DOHH2 (cell line): ENCODE measurements around the gene STAT1.
A peak's percentile ranks its signal among the peaks of the same experiment; 100 is the strongest.

Source experiments
- H3F3A ChIP-seq: fragments of 200-600 bp; sonication (generic), shearing (Covaris generic); 2 replicates; pipeline ENCODE4 v1.6.0; 2016; ENCODE audit warnings: antibody characterized with exemption, mild to moderate bottlenecking; ENCODE audit not compliant: control insufficient read depth, insufficient read depth
- H3K27ac ChIP-seq: fragments of 200-600 bp; sonication (generic); 2 replicates; pipeline ENCODE4 v1.5.1; 2014; ENCODE audit warnings: low read depth, mild to moderate bottlenecking, low read length, moderate library complexity
- H3K27me3 ChIP-seq: fragments of 200-600 bp; sonication (generic); 2 replicates; pipeline ENCODE4 v1.6.1; 2014; ENCODE audit warnings: mild to moderate bottlenecking, low read length, mixed read lengths; ENCODE audit not compliant: control insufficient read depth
- H3K36me3 ChIP-seq: fragments of 200-600 bp; sonication (generic); 2 replicates; pipeline ENCODE4 v1.6.1; 2014; ENCODE audit warnings: mild to moderate bottlenecking, low read length, moderate library complexity, mixed read lengths; ENCODE audit not compliant: control insufficient read depth
- H3K4me1 ChIP-seq: fragments of 200-600 bp; sonication (generic); 2 replicates; pipeline ENCODE4 v1.6.1; 2014; ENCODE audit warnings: mild to moderate bottlenecking, low read length, mixed read lengths; ENCODE audit not compliant: control insufficient read depth
- H3K4me2 ChIP-seq: fragments of 200-600 bp; sonication (generic); 2 replicates; pipeline ENCODE4 v1.6.0; 2014; ENCODE audit warnings: mild to moderate bottlenecking, low read length, moderate library complexity
- H3K4me3 ChIP-seq: fragments of 200-600 bp; sonication (generic); 2 replicates; pipeline ENCODE4 v1.5.1; 2014; ENCODE audit warnings: mild to moderate bottlenecking, low read length, mixed read lengths
- H3K79me2 ChIP-seq: fragments of 200-600 bp; sonication (generic); 2 replicates; pipeline ENCODE4 v1.6.1; 2014; ENCODE audit warnings: mild to moderate bottlenecking, low read length, mixed read lengths; ENCODE audit not compliant: control insufficient read depth
- H3K9me2 ChIP-seq: fragments of 200-600 bp; sonication (generic); replicated peaks from 2 replicates; pipeline ENCODE4 v1.6.1; 2014; ENCODE audit warnings: mild to moderate bottlenecking, low read length, mixed read lengths; ENCODE audit not compliant: control insufficient read depth
- H3K9me3 ChIP-seq: fragments of 200-600 bp; sonication (generic); 2 replicates; pipeline ENCODE4 v1.6.1; 2014; ENCODE audit warnings: antibody characterized with exemption, low read length, mixed read lengths; ENCODE audit not compliant: control insufficient read depth, insufficient read depth
- H4K20me1 ChIP-seq: fragments of 200-600 bp; sonication (generic); 2 replicates; pipeline ENCODE4 v1.6.0; 2014; ENCODE audit warnings: low read depth, mild to moderate bottlenecking, antibody characterized with exemption, low read length, moderate library complexity; ENCODE audit not compliant: control insufficient read depth, insufficient read depth
- CTCF ChIP-seq: fragments of 200-600 bp; sonication (generic); IDR thresholded peaks from one replicate; pipeline ENCODE4 v1.5.1; 2014; ENCODE audit warnings: antibody characterized with exemption, mild to moderate bottlenecking, low read depth, low read length; ENCODE audit not compliant: poor library complexity, severe bottlenecking
- EZH2phosphoT487 ChIP-seq: fragments of 200-600 bp; sonication (generic); IDR thresholded peaks from 2 replicates; pipeline ENCODE4 v1.6.1; 2017; ENCODE audit warnings: borderline replicate concordance, mild to moderate bottlenecking, antibody characterized with exemption, low read length, moderate library complexity, mixed read lengths

The STAT1 gene

GRCh38 chr2:191020221-191020741 is 6.3 kb upstream of the STAT1 start:
- TF ChIP-seq EZH2phosphoT487 (no peak), CTCF (no peak)
- H4K20me1 ChIP-seq: no peaks in the 10 kb centered on the region
- H3F3A ChIP-seq: no peaks in the 10 kb centered on the region
- no peaks in the 10 kb centered on the region for H3K79me2 ChIP-seq
- H3K9me3 ChIP-seq: peaks cover 1% of the 10 kb centered on the region; the same call in 1 of the 2 replicates
- no peaks in the 10 kb centered on the region for H3K9me2 ChIP-seq
- H3K4me1 ChIP-seq: peaks cover 10% of the 10 kb centered on the region
- peak overlapping the region; percentile 74 for H3K4me3 ChIP-seq
- peak overlapping the region; percentile 71 for H3K4me2 ChIP-seq
- H3K27ac ChIP-seq: no peak overlapping the region
- no peaks in the 10 kb centered on the region for H3K36me3 ChIP-seq
- peaks cover 1% of the 10 kb centered on the region; the same call in 1 of the 2 replicates for H3K27me3 ChIP-seq

GRCh38 chr2:191019376-191019775 is 5.4 kb upstream of the STAT1 start:
- no peaks in the 10 kb centered on the region for H3K79me2 ChIP-seq
- no peaks in the 10 kb centered on the region for H4K20me1 ChIP-seq
- H3K4me3 ChIP-seq: peak overlapping the region; percentile 74; the same call in 1 of the 2 replicates
- peaks cover 10% of the 10 kb centered on the region for H3K9me3 ChIP-seq
- H3F3A ChIP-seq: no peaks in the 10 kb centered on the region
- peak overlapping the region; percentile 71; the same call in 1 of the 2 replicates for H3K4me2 ChIP-seq
- H3K27me3 ChIP-seq: peaks cover 9% of the 10 kb centered on the region; the same call in 1 of the 2 replicates
- no peak overlapping the region for H3K27ac ChIP-seq
- TF ChIP-seq EZH2phosphoT487: no peak
- no peak for TF ChIP-seq CTCF
- H3K4me1 ChIP-seq: peaks cover 15% of the 10 kb centered on the region
- no peaks in the 10 kb centered on the region for H3K36me3 ChIP-seq
- H3K9me2 ChIP-seq: no peaks in the 10 kb centered on the region

- Histone ChIP-seq H3K27me3 (peaks cover 9% of the 10 kb centered on the region; the same call in 1 of the 2 replicates), H3K9me2 (no peaks in the 10 kb centered on the region), H4K20me1 (no peaks in the 10 kb centered on the region), H3F3A (no peaks in the 10 kb centered on the region), H3K4me3 (no peak overlapping the region), H3K4me1 (peaks cover 17% of the 10 kb centered on the region), H3K4me2 (no peak overlapping the region), H3K79me2 (no peaks in the 10 kb centered on the region), H3K27ac (no peak overlapping the region), H3K9me3 (peaks cover 10% of the 10 kb centered on the region), H3K36me3 (no peaks in the 10 kb centered on the region)
- TF ChIP-seq CTCF (no peak), EZH2phosphoT487 (no peak)
Measured at GRCh38 chr2:191018643-191019119, 4.7 kb upstream of the STAT1 start.
